22Rv1 (cell line): ENCODE data around the gene CPA2.

Experiments
- ZFX ChIP-seq: fragments of 450-650 bp; IDR thresholded peaks from 2 replicates; pipeline ENCODE4 v1.6.1; 2017; ENCODE audit warnings: antibody characterized with exemption, borderline replicate concordance
- TF ChIP-seq, protein P1 (sequence below): fragments of 450-650 bp; IDR thresholded peaks from 2 replicates; pipeline ENCODE4 v1.5.1; 2017; ENCODE audit warnings: mild to moderate bottlenecking

DNA sequence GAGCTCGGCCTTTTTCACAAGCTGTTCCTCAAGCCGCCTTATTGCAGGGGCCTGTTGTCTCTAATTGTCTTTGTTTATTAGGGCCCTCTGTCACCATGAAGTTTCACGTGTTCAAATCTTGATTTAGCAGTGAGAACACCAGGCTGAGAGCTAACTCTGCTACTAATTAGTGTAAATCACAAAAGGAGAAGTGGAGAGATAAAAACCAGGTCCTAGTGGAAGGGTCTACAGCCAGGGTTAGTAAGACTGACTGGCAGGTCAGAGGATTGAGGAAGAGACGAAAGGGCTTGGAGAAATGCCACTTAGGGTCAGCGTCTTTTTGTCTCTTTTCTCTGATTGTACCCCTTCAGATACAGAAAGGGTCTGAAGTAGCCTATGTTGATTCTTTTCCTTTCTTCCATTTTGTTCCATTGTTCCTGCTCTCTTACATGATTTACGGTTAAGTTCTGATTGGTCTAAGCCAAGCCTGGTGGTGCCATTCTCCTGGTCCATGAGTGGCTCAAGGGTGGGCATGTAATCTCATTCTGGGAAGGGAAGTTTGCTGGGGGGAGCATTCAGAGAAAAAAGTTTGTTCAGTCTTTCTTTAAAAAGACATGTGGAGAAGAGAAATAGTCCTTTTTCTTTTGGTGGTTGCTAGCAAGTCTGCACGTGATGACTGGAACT, 37.7 kb upstream of the CPA2 start:
- TF ChIP-seq, protein P1, sequence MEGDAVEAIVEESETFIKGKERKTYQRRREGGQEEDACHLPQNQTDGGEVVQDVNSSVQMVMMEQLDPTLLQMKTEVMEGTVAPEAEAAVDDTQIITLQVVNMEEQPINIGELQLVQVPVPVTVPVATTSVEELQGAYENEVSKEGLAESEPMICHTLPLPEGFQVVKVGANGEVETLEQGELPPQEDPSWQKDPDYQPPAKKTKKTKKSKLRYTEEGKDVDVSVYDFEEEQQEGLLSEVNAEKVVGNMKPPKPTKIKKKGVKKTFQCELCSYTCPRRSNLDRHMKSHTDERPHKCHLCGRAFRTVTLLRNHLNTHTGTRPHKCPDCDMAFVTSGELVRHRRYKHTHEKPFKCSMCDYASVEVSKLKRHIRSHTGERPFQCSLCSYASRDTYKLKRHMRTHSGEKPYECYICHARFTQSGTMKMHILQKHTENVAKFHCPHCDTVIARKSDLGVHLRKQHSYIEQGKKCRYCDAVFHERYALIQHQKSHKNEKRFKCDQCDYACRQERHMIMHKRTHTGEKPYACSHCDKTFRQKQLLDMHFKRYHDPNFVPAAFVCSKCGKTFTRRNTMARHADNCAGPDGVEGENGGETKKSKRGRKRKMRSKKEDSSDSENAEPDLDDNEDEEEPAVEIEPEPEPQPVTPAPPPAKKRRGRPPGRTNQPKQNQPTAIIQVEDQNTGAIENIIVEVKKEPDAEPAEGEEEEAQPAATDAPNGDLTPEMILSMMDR: no peak
- no peak for TF ChIP-seq ZFX
